AG09319 (cell line): ENCODE data around the gene UBE2J1.
"Not testable (repeated sequence)": the region's sequence is repeated elsewhere in the genome, so short reads cannot be mapped to it uniquely, and the experiment has no call there.

ENCODE experiments used
- DNase-seq: peaks from one replicate; pipeline ENCODE4 v3.0.0-alpha.2; 2010; ENCODE audit warnings: low read depth; ENCODE audit errors: extremely low read depth
- CTCF ChIP-seq: IDR thresholded peaks from 2 replicates; pipeline ENCODE4 v1.5.1; 2011; ENCODE audit warnings: low read depth, mild to moderate bottlenecking, inconsistent platforms, low read length, moderate library complexity

Gene UBE2J1

DNA sequence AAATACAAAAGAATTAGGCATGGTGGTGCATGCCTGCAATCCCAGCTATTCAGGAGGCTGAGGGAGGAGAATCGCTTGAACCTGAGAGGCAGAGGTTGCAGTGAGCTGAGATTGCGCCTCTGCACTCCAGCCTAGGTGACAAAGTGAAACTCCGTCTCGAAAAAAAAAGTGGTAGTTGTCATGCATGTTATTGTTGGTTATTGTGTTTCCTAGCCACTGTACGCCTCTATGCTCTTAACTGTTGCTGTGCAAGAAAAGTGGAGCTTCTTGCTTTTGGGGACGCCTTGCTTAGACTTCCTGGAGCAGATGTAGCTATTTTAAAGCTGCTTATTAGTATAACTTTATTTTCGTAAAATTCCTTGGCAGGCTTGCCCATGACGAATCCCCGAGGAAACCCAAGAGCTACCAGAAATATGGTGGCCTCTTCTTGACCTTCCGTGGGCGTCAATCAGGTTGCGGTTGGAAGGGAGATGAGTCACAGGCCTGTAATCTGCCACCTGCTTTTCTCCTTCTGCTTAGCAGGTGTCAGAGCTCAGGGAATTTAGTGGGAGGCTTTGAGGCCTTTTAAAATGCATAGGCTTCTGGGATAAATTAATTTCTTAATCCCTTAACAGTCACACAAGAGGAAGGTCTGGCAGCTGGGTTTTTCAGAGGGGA, 54.7 kb downstream of the UBE2J1 start:
- DNase-seq, result peak; percentile 75
- TF ChIP-seq CTCF, result no peak

- no peak for DNase-seq
- no peak for TF ChIP-seq CTCF
Measured at GRCh38 chr6:89295981-89296380, 56.5 kb downstream of the UBE2J1 start.

DNA sequence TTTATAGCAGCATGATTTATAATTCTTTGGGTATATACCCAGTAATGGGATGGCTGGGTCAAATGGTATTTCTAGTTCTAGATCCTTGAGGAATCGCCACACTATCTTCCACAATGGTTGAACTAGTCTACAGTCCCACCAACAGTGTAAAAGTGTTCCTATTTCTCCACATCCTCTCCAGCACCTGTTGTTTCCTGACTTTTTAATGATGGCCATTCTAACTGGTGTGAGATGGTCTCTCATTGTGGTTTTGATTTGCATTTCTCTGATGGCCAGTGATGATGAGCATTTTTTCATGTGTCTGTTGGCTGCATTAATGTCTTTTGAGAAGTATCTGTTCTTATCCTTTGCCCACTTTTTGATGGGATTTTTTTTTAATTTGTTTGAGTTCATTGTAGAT, 57.4 kb downstream of the UBE2J1 start:
- not testable (repeated sequence) for DNase-seq

GRCh38 chr6:89291256-89291819, 61.2 kb downstream of the UBE2J1 start:
- TF ChIP-seq CTCF, result no peak
- DNase-seq, result no peak

GRCh38 chr6:89290401-89291155, 61.9 kb downstream of the UBE2J1 start:
- TF ChIP-seq CTCF, result no peak
- no peak for DNase-seq

- TF ChIP-seq CTCF, result no peak
- DNase-seq, result no peak
Measured at GRCh38 chr6:89289710-89290109, 62.8 kb downstream of the UBE2J1 start.

- no peak for DNase-seq
- TF ChIP-seq CTCF, result no peak
Measured at GRCh38 chr6:89287351-89288028, 65.0 kb downstream of the UBE2J1 start.
